SK-MEL-5 (cell line): Measurements from ENCODE around the gene PRXL2B. TPM values are rescaled to one million over a fixed set of nuclear protein-coding genes. Genes with fewer than 3 reads are reported as not detected.
A peak's percentile ranks its signal among the peaks of the same experiment; 100 is the strongest.

Source experiments
- DNase-seq: peaks from one replicate; pipeline ENCODE4 v3.0.0-alpha.2; 2016; ENCODE audit warnings: low read depth, low spot score
- in situ Hi-C: cut with HindIII; loops from 2 replicates; pipeline ENCODE4 v1.10.0; 2016; ENCODE audit warnings: low sequenced_read_pairs, high pct_unique_total_duplicates, low pct_unique_long_range_greater_than_20kb
- polyA plus RNA-seq, 2 experiments: library from polyadenylated mRNA; depleted of rRNA; stranded (reverse); fragments of >200 nt; gene quantifications; 2 replicates each; pipeline ENCODE4 v1.2.3, GENCODE V29; 2015
- total RNA-seq: library from RNA; depleted of rRNA; stranded (reverse); fragments of >200 nt; shearing (Covaris generic); gene quantifications from 2 replicates; pipeline ENCODE4 v1.2.3, GENCODE V29; 2014; rRNA removed

The PRXL2B gene, protein sequence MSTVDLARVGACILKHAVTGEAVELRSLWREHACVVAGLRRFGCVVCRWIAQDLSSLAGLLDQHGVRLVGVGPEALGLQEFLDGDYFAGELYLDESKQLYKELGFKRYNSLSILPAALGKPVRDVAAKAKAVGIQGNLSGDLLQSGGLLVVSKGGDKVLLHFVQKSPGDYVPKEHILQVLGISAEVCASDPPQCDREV
- total RNA-seq: 11.4 and 11.7 TPM in 2 replicates
- polyA plus RNA-seq (2015; cell fraction: cytosol; rRNA removed): 25.0 and 25.7 TPM in 2 replicates
- 39.2 and 39.3 TPM in 2 replicates for polyA plus RNA-seq (2015; cell fraction: nucleus; rRNA removed)

GRCh38 chr1:2586154-2587070, at the start of gene PRXL2B:
PRXL2B (plus strand) TSS chr1:2586777; CDS start chr1:2586886, 109 bp downstream.
- peak; percentile 95 for DNase-seq
- in situ Hi-C loops: no loop called here

GRCh38 chr1:2537784-2538115, 48.8 kb upstream of the PRXL2B start:
- DNase-seq: no peak
- in situ Hi-C loops: no loop called here

DNA sequence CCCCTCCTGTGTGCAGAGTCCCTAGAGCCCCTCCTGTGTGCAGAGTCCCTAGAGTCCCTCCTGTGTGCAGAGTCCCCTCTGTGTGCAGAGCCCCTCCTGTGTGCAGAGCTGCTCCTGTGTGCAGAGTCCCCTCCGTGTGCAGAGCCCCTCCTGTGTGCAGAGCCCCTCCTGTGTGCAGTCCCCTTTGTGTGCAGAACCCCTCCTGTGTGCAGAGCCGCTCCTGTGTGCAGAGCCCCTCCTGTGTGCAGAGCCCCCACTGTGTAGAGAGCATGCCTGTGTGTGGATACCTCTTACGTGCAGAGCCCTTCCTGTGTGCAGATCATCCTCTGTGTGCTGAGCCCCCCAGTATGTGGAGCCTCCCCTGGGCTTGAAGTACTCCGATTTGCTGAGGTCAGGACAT, 48.2 kb upstream of the PRXL2B start:
- in situ Hi-C loops: no loop called here
- no peak for DNase-seq

- no peak for DNase-seq
- in situ Hi-C loops: no loop called here
Measured at GRCh38 chr1:2538872-2539271, 47.7 kb upstream of the PRXL2B start.

- no peak for DNase-seq
- in situ Hi-C loops: no loop called here
Measured at GRCh38 chr1:2539312-2539907, 47.2 kb upstream of the PRXL2B start.

- DNase-seq: no peak
- in situ Hi-C loops: no loop called here
Measured at GRCh38 chr1:2540816-2541492, 45.6 kb upstream of the PRXL2B start.

GRCh38 chr1:2541619-2542245, 44.8 kb upstream of the PRXL2B start:
- in situ Hi-C loops: no loop called here
- no peak for DNase-seq

GRCh38 chr1:2542246-2542915, 44.2 kb upstream of the PRXL2B start:
- in situ Hi-C loops: no loop called here
- no peak for DNase-seq

DNA sequence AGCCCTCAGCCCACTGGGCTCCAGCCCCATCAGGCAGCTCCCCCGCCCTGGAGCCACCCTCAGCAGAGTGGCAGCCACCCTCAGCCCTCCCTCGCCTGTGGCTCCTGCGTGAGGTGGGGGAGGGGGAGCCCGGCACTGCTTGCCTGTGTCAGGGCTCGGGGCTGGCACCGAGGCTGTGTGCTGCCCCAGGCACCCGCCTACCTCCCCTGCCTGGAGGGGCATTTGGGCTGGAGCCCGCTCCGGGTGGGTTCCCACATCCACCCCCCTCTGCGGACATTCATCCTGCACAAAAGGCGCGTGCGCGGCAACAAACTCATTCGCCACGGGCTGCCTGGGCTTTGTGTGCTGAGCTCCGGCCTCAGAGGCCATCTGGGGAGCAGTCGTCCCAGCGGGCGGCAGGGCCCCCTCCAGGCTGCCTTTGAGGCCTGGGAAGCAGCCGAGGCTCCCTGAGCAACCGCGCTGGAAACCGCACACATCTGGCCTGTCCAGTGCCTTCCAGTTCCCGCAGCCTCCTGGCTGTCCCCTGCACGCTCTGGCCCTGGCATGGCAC, 43.0 kb upstream of the PRXL2B start:
- in situ Hi-C loops: no loop called here
- no peak for DNase-seq

- DNase-seq: no peak
- in situ Hi-C loops: no loop called here
Measured at GRCh38 chr1:2544093-2544874, 42.3 kb upstream of the PRXL2B start.

DNA sequence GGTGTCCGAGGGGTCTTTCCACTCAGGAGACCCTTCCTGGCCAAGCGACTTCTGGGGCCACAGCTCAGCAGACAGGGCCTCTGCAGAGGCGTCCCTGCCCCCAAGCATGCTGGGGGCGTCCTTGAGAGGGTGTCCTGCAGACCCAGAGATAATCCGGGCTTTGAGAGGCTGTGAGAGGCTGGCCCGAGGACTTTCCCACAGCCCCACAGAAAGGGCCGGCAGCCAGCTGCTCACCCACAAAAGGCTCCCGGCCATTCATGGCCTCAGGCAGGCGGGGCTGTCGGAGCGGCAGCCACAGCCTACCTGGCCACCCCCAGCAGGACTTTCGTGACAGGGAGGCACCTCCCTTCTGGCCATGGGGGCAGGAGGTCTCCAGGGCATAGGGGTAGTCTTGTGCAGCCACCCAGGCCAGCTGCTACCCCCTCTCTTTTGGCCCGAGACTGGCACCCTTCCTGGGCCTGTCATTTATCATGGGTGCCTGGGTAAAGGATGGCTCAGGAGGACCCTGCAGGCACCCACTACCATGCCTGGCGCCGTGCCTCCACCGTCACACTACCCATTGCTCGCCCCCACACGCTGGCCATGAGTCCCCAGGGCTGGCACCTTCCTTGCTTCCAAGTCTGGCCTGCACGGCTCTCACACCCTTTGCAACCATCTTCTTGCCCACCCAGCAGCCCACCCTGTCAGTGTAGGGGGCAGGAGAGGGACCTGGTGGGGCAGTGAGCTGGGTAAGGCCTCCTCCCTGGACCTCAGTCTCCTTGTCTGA, 41.5 kb upstream of the PRXL2B start:
- in situ Hi-C loops: no loop called here
- DNase-seq: no peak

DNA sequence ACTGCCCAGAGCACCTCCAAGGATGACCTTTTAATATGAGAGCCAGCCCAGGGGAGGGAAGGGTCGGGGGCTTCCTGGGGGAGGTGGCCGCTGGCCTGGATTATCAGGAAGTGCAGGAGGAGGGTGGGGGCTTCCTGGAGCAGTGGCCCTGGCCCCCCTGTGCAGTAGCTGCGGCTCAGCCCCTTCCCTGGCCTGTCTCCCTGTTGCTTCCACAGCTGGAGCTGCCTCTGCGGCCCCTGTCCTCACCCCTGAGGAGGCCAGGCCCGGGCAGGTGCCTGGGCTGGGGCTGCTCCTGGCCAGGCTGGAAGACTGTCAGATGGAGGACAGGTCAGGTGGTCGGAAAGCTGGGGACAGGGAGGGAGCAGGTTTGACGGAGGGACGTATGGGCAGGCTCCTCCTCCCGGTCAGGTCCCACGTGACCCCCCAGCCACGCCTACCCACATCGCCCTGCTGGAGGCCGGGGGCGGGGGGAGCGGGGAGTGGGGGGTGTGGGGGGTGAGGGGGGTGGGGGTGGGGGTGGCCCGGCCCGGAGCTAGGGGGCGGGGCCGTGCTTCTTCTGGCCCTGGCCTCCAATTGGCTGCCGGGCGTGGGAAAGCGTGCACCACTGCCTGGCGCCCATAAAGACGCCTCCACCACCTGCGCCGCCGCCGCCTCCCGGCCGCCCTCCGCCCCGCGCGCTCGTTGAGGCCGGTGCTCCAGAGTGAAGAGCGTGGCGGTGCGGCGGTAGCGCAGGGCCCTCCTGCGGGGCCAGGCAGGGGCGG, 40.6 kb upstream of the PRXL2B start:
- in situ Hi-C loops: no loop called here

GRCh38 chr1:2546515-2547209, 39.9 kb upstream of the PRXL2B start:
- in situ Hi-C loops: no loop called here
- peak; percentile 92 for DNase-seq

More for the DNA sequence above, 40.6 kb upstream of the PRXL2B start:
- DNase-seq: peak; percentile 90
